Measurements from ENCODE around the gene COL6A3.

DNA sequence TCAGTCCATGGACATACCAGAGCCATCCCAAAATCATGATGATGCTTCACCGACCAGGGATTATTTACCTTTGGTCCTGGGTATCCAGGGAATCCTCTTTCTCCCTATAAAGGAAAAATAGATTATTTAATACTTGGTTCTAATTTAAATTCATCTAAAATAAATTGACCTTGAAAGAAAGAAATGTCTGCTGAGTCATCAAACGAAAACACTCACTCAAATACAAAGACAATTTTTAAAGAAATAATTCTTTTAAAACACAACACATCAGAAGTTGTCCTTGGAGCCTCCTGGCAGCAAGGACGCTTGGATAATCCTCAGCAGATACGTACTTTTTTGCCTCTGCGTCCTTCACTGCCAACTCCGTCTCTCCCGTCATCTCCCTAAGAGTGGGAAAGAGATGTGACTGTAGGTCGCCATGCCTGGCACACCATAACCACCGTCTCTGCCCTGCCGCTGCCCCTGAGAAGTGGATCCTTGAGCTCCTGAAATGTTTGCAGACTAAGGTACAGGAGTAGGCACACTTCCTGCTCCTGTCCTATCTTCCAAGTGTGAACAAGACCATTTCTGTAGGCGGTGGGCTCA is 65.6 kb downstream of the COL6A3 start:
- TF ChIP-seq, protein P1, sequence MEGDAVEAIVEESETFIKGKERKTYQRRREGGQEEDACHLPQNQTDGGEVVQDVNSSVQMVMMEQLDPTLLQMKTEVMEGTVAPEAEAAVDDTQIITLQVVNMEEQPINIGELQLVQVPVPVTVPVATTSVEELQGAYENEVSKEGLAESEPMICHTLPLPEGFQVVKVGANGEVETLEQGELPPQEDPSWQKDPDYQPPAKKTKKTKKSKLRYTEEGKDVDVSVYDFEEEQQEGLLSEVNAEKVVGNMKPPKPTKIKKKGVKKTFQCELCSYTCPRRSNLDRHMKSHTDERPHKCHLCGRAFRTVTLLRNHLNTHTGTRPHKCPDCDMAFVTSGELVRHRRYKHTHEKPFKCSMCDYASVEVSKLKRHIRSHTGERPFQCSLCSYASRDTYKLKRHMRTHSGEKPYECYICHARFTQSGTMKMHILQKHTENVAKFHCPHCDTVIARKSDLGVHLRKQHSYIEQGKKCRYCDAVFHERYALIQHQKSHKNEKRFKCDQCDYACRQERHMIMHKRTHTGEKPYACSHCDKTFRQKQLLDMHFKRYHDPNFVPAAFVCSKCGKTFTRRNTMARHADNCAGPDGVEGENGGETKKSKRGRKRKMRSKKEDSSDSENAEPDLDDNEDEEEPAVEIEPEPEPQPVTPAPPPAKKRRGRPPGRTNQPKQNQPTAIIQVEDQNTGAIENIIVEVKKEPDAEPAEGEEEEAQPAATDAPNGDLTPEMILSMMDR (IDR thresholded peaks at IDR 0.05), result no peak
- no peak for TF ChIP-seq POLR2A (IDR thresholded peaks at IDR 0.05)
- no peak for TF ChIP-seq POLR2AphosphoS5 (IDR thresholded peaks at IDR 0.05)

Measured in prostate gland (tissue), 2 donors.